PFSK-1 (cell line): ENCODE data around the gene RAG2.

Source experiments
- FOXP2 ChIP-seq: optimal IDR thresholded peaks from 2 replicates; pipeline ENCODE3; 2011; ENCODE audit warnings: borderline replicate concordance, control low read depth, inconsistent platforms; ENCODE audit not compliant: insufficient read depth; ENCODE audit errors: extremely low read length, extremely low read depth
- POLR2AphosphoS5 ChIP-seq: IDR thresholded peaks from 2 replicates; pipeline ENCODE4 v1.6.1; 2012; ENCODE audit warnings: low read depth, mild to moderate bottlenecking, control low read depth, low read length, moderate library complexity
- SIN3A ChIP-seq: IDR thresholded peaks from 2 replicates; pipeline ENCODE4 v1.6.1; 2012; ENCODE audit warnings: mild to moderate bottlenecking, low read length, moderate library complexity, borderline replicate concordance; ENCODE audit not compliant: insufficient read depth
- TAF1 ChIP-seq: IDR thresholded peaks from 2 replicates; pipeline ENCODE4 v1.6.1; 2012; ENCODE audit warnings: low read length, control low read depth, borderline replicate concordance; ENCODE audit not compliant: insufficient read depth
- TF ChIP-seq, protein P1 (sequence below), 2 experiments: IDR thresholded peaks; 2 replicates each; pipeline versions ENCODE4 v1.6.1 to v1.8.0; 2011 to 2012; ENCODE audit warnings: low read depth in 2 of 2, low read length in 2 of 2, control low read depth in 1 of 2, inconsistent platforms in 1 of 2, mild to moderate bottlenecking in 1 of 2, moderate library complexity in 1 of 2; ENCODE audit not compliant: insufficient read depth in 1 of 2

The RAG2 gene

DNA sequence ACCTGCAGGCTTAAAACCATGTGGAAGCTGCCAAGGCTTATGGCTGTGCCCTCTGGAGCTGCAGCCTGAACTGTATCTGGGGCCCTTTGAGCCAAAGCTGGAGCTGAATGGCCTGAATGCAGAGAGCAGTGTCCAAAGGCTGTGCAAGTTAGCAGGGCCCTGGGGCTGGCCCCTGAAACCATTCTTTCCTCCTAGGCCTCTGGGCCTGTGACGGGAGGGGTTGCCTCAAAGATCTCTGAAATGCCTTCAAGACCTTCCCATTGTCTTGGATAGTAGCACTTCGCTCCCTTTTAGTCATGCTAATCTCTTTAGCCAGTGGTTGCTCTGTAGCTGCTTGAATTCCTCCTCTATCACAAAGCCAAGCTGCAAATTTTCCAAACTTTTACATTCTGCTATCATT is 16.5 kb downstream of the RAG2 start:
- no peak for TF ChIP-seq SIN3A
- TF ChIP-seq POLR2AphosphoS5: no peak
- TF ChIP-seq, protein P1, sequence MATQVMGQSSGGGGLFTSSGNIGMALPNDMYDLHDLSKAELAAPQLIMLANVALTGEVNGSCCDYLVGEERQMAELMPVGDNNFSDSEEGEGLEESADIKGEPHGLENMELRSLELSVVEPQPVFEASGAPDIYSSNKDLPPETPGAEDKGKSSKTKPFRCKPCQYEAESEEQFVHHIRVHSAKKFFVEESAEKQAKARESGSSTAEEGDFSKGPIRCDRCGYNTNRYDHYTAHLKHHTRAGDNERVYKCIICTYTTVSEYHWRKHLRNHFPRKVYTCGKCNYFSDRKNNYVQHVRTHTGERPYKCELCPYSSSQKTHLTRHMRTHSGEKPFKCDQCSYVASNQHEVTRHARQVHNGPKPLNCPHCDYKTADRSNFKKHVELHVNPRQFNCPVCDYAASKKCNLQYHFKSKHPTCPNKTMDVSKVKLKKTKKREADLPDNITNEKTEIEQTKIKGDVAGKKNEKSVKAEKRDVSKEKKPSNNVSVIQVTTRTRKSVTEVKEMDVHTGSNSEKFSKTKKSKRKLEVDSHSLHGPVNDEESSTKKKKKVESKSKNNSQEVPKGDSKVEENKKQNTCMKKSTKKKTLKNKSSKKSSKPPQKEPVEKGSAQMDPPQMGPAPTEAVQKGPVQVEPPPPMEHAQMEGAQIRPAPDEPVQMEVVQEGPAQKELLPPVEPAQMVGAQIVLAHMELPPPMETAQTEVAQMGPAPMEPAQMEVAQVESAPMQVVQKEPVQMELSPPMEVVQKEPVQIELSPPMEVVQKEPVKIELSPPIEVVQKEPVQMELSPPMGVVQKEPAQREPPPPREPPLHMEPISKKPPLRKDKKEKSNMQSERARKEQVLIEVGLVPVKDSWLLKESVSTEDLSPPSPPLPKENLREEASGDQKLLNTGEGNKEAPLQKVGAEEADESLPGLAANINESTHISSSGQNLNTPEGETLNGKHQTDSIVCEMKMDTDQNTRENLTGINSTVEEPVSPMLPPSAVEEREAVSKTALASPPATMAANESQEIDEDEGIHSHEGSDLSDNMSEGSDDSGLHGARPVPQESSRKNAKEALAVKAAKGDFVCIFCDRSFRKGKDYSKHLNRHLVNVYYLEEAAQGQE (IDR thresholded peaks at IDR 0.05; ENCODE audit: insufficient read depth in 1 of 2, low read depth in 2 of 2, low read length in 2 of 2): no peak
- no peak for TF ChIP-seq TAF1
- no peak for TF ChIP-seq FOXP2

DNA sequence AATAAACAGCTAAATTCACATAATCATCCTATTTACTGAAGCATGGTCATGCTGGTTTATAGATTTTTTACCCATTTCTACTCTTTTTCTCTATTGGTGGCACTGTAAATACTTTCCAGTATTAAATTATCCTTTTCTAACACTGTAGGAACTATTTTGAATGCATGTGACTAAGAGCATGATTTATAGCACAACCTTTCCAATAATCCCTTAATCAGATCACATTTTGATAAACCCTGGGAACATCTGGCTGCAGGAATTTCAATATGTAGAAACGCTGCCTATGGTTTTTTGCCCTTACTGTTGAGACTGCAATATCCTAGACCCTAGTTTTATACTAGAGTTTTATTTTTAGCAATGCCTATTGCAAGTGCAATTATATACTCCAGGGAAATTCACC is 19.6 kb downstream of the RAG2 start:
- TF ChIP-seq POLR2AphosphoS5 (no peak), TAF1 (no peak), SIN3A (no peak), FOXP2 (no peak)
- TF ChIP-seq, protein P1 (IDR thresholded peaks at IDR 0.05; ENCODE audit: insufficient read depth in 1 of 2, low read depth in 2 of 2, low read length in 2 of 2): no peak

DNA sequence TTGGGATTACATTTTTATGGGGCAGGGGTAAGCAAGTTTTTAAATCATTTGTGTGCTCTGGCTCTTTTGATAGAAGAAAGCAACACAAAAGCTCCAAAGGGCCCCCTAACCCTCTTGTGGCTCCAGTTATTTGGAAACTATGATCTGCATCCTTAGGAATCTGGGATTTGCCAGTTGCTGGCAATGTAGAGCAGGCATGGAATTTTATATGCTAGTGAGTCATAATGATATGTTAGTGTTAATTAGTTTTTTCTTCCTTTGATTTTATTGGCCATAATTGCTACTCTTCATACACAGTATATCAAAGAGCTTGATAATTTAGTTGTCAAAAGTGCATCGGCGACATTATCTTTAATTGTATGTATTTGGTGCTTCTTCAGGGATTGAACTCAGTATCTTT is 20.2 kb downstream of the RAG2 start:
- TF ChIP-seq SIN3A (no peak), FOXP2 (no peak), TAF1 (no peak), POLR2AphosphoS5 (no peak)
- TF ChIP-seq, protein P1 (IDR thresholded peaks at IDR 0.05; ENCODE audit: insufficient read depth in 1 of 2, low read depth in 2 of 2, low read length in 2 of 2): no peak

DNA sequence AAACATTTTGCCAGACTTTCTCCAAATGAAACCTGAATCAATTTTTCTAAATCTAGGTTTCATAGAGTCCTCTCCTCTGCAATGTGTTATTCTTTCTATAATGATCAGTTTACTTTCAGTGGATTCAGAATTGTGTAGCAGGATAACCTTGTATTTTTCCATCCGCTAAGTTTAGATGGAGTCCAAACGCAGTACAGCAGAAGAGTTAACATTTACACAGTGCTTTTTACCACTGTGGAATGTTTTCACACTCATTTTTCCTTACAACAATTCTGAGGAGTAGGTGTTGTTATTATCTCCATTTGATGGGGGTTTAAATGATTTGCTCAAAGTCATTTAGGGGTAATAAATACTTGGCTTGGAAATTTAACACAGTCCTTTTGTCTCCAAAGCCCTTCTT is 20.7 kb downstream of the RAG2 start:
- TF ChIP-seq SIN3A: no peak
- TF ChIP-seq TAF1: no peak
- TF ChIP-seq FOXP2: no peak
- TF ChIP-seq POLR2AphosphoS5: no peak
- TF ChIP-seq, protein P1 (IDR thresholded peaks at IDR 0.05; ENCODE audit: insufficient read depth in 1 of 2, low read depth in 2 of 2, low read length in 2 of 2): no peak

DNA sequence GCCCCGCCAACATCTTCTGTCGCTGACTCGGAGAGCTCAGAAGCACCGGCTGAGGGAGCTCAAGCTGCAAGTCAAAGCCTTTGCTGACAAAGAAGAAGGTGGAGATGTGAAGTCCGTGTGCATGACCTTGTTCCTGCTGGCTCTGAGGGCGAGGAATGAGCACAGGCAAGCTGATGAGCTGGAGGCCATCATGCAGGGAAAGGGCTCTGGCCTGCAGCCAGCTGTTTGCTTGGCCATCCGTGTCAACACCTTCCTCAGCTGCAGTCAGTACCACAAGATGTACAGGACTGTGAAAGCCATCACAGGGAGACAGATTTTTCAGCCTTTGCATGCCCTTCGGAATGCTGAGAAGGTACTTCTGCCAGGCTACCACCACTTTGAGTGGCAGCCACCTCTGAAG is 23.6 kb downstream of the RAG2 start:
- TF ChIP-seq, protein P1 (IDR thresholded peaks at IDR 0.05; ENCODE audit: insufficient read depth in 1 of 2, low read depth in 2 of 2, low read length in 2 of 2): no peak
- TF ChIP-seq POLR2AphosphoS5 (no peak), TAF1 (no peak), FOXP2 (no peak), SIN3A (no peak)
